WI38 (cell line): Measurements from ENCODE around the gene MYO1G.

Experiments
- H3K4me3 ChIP-seq: 2 replicates; pipeline ENCODE4 v1.5.1; 2011; ENCODE audit warnings: low read depth, mild to moderate bottlenecking, control low read depth, low read length
- CTCF ChIP-seq: IDR thresholded peaks from 2 replicates; pipeline ENCODE4 v1.5.1; 2012; ENCODE audit warnings: low read depth, mild to moderate bottlenecking, control low read depth, low read length

MYO1G gene

GRCh38 chr7:44962483-44963251 lies 16.1 kb downstream of the MYO1G start:
- H3K4me3 ChIP-seq = peak overlapping the region; percentile 40
- TF ChIP-seq CTCF = no peak

- no peak for TF ChIP-seq CTCF
- H3K4me3 ChIP-seq = no peak overlapping the region
Observed at GRCh38 chr7:44961844-44962482, 16.9 kb downstream of the MYO1G start.

- no peak for TF ChIP-seq CTCF
- no peak overlapping the region for H3K4me3 ChIP-seq
Observed at GRCh38 chr7:44960011-44960580, 18.7 kb downstream of the MYO1G start.

- TF ChIP-seq CTCF = no peak
- no peak overlapping the region for H3K4me3 ChIP-seq
Observed at GRCh38 chr7:44959433-44959951, 19.3 kb downstream of the MYO1G start.

GRCh38 chr7:44958645-44959344 lies 20.0 kb downstream of the MYO1G start:
- H3K4me3 ChIP-seq = no peak overlapping the region
- TF ChIP-seq CTCF = no peak

GRCh38 chr7:44956157-44956766 lies 22.6 kb downstream of the MYO1G start:
- TF ChIP-seq CTCF = no peak
- H3K4me3 ChIP-seq = no peak overlapping the region
